Activated naive CD4-positive, alpha-beta T cell (primary cell): ENCODE data around the gene TRPC4.

Source experiments
- DNase-seq, 4 experiments: peaks; one replicate each; lab custom pipeline; 2025; lab: John Stamatoyannopoulos, UW

TRPC4 gene

GRCh38 chr13:37657134-37657533 is 212.4 kb downstream of the TRPC4 start:
- no peak for DNase-seq

DNA sequence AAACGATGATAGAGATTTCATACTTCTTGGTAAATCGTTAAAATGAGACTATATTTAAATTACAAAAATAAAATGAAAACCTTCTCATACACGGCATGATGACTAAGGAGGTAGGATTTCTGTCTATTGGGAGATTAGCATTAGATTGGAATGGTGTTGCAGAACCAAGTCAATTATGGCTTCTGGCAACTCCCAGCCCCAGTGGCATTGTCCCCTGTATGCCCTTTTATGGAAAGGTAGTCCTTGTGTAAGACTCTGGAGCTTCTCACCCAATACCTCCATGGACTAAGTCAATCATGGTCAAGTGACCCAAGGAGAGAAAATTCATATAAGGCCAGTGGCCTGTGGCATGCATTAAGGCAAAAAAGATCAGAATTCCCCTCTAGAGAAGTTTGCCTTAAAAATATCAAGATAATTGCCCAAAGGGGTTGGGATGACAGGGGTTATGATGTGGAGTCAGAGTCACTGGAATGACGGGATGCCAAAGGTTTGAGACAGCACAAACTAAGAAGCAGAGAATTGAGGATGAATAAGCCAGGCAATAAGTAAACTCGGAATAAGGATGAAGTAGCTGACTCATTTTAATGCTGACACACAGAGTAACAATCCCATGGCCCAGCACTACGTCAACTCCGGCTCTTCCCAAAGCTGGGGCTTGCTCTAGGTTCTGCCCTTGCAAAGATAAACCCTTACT is 213.2 kb downstream of the TRPC4 start:
- DNase-seq = no peak

- DNase-seq = no peak
These were observed 217.0 kb downstream of the TRPC4 start for GRCh38 chr13:37652596-37652995.

DNA sequence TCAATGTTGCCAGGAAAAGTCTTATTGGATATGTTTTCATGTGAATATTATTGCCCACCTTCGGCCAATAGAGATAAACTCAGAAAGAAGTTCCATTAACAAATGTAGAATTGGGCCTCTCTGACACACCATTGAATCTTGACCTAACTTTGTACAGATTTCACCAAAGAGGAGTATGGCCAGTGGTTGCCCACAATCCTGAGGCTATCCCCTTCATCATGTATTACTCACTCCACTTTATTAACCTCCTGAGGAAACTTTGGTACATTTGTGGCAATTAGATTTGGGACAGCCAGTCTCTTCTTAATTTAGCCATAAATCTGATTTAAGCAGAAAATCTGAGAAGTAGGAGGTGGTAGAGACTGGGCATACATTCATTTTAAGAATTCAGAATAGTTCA is 217.7 kb downstream of the TRPC4 start:
- no peak for DNase-seq

DNA sequence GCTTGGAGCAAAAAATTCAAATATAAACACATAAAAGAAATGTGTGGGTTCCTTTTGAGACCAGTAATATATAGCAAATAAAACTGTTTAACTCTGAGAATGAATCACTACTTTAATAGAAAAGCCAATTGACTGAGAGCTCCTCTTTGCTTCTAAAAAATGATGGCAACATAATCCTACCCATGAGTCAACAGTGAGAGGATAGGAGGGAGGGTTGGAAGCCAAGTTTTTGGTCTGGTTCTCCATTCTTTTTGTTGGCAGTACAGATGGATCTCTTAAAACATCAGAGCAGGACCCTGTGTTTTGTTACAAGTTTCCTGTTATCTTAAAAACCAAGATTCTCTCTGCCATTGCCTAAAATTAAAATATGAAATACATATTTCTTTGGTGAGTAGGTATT is 221.0 kb downstream of the TRPC4 start:
- DNase-seq = no peak

- DNase-seq = no peak
These were observed 222.4 kb downstream of the TRPC4 start for GRCh38 chr13:37647031-37647650.

GRCh38 chr13:37646531-37646930 is 223.0 kb downstream of the TRPC4 start:
- DNase-seq = no peak

- no peak for DNase-seq
These were observed 224.3 kb downstream of the TRPC4 start for GRCh38 chr13:37645181-37645740.

GRCh38 chr13:37641391-37641790 is 228.2 kb downstream of the TRPC4 start:
- no peak for DNase-seq

DNA sequence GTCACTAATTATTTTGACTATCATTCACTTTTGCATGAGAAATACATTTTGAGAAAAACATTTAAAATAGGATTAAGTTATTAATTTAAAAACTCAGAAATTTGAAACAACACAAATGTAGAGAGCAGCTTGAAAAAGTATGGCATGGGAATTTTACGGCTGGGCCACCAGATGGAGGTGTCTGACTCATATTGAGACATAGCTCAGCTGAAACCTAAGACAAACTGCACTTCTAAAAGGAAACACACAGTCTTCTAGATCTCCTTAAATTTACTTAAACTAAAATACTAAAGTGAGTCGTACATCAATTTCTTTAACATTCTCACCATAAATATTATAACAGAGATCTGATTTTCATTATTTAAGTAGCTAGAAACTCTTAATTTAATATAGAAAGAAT is 229.1 kb downstream of the TRPC4 start:
- DNase-seq = no peak

GRCh38 chr13:37636701-37637100 is 232.9 kb downstream of the TRPC4 start:
- no peak for DNase-seq

DNA sequence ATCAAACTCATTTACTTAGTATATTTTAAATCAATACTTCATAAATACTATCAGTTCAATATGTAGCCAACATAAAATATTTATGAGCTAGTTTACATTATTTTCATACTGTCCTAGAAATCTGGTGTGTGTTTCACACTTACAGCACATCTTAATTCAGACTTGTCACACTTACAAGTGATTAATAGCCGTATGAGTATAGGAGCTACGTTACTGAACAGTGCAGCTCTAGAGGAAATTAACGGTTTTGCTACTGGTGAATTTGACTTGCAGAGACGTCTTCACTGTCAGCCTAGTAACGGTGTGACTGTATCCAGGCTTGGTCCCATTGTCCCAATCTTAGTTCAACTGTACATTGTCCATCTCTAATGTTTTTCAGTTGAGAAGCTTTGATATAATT is 237.3 kb downstream of the TRPC4 start:
- no peak for DNase-seq

DNA sequence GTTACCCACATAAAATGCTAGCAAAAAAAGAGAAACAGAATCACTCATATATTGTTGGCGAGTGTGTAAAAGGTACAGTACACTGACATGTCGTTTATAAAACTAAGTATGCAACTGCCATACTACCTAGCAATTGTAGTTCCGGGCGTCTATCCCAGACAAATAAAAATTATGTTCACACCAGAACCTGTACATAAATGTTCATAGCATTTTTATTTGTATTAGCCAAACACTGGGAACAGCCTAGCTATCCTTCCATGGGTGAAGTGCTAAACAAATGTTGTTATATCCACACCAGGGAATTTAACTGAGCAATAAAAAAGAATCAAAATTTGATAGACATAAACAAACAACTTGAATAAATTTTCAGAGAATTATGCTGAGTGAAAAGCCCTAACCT is 242.1 kb downstream of the TRPC4 start:
- no peak for DNase-seq

DNA sequence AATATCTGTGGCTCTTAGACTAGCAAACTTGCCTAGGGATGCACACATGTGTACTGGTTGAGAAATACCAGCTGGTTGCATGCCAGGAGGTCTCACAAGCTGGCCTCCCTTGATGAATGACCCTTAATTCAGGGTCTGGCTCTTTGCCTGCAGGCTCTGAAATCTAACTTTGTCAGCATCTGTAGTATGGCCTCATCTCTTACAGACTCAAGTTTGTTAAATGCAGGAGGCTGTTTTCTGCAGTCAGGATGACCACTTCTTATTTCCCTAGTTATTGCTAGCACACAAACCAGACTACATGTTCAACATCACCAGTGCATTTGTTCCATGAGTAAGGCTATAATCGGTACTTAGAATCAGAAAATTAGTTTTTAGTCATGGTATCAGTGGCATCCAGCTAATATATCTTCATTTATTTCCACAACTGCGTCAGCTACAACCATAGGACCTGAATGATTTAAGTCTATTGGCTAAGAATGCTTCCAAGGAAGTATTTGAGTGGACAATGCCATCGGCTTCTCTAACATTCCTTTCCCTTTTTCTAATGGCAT is 247.7 kb downstream of the TRPC4 start:
- no peak for DNase-seq

DNA sequence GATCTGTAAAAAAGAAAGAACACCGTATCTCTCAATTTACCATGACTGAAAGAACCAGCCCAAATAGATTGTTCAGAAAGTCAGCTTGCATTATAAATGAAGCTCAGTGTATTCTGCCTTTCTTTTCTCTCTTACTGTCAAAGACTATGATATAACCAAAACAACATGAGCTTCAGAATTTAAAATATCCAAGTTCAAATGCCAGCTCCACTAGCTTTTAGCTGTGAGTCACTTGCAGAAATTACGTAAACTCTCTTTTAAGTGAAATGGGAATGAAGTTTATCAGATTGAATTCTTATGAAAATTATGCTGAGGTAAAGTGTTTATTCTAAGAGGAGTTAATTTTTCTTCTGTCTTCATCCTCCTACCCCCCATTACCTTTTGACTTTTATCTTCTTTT is 251.0 kb downstream of the TRPC4 start:
- no peak for DNase-seq

DNA sequence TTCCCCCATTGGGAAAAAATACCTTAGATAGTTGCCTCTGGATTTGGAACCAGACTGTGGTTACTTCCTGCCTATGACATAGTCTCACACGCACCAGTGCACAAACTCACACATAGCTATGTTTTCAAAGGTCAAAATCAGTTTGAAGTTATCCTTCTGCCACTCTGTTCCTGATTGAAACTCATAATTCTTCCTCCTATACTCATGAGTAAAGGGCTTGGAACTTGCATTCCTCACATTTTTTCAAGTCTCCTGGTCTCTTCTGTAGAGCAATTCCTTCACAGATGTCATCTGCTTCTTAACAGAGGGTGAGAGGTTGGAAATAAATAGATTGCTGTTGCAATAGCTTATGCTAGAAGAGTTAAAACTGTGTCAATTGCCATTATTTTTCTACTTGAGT is 252.4 kb downstream of the TRPC4 start:
- DNase-seq = no peak

GRCh38 chr13:37616131-37616530 is 253.4 kb downstream of the TRPC4 start:
- DNase-seq = no peak

DNA sequence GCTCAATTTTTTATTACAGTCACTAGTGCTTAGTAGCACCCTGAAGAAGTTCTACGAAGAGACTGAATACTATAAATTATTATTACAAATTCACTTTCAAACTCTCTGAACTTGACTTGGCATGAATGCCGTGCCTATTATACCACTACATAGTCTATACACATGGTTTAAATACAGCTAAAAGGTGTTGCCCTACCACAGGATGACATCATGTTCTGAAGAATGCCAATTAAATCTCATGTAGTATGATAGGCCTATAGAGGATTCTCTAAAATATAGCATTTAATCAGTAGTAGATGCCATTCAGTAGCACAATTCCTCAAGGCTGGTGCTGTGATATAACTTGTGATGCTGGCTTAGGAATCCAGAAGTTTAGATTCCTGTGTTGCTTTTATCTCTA is 254.3 kb downstream of the TRPC4 start:
- no peak for DNase-seq

- DNase-seq = no peak
These were observed 255.9 kb downstream of the TRPC4 start for GRCh38 chr13:37613638-37614037.

- no peak for DNase-seq
These were observed 256.3 kb downstream of the TRPC4 start for GRCh38 chr13:37613236-37613635.

- DNase-seq = no peak
These were observed 260.7 kb downstream of the TRPC4 start for GRCh38 chr13:37608750-37609339.

DNA sequence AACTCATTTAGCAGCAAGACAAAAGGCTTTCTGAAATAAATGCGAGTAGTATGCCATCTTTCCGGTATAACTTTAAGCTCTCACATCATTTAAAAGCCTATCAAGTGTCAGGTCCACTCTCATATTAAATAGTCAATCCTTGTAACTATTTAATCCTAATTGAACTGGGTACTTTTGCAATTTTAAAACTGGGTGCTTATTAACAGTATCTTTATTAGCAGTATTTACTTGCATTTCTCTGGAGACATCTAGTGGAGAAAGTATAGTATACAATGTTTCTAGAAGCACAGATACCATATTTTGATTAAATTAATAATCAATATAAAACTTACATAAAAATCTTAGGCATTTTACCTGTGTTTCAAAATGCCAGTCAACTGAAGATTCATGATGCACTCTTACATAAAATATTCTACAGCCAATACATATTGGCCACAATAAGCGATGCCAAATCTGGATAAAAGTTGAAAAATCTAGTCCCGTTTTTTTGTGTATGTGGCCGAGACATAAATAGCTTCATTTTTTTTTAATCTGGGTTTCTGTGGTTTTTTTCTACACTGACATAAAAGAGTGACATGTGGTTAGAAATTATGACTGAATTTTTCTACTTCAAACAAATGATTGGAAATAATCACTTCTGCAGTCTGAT is 266.7 kb downstream of the TRPC4 start:
- DNase-seq = no peak
